Skeletal muscle satellite cell (primary cell): Measurements from ENCODE around the gene OSM.

Experiments
- H3K27me3 ChIP-seq: 2 replicates; pipeline ENCODE4 v1.7.0; 2013; ENCODE audit warnings: low read length; ENCODE audit not compliant: control insufficient read depth, insufficient read depth
- H3K36me3 ChIP-seq: 2 replicates; pipeline ENCODE4 v1.7.0; 2013; ENCODE audit warnings: mild to moderate bottlenecking, control low read depth, low read length; ENCODE audit not compliant: insufficient read depth
- H3K4me1 ChIP-seq: 2 replicates; pipeline ENCODE4 v1.7.0; 2013; ENCODE audit warnings: low read length; ENCODE audit not compliant: control insufficient read depth, insufficient read depth
- H3K4me2 ChIP-seq: 2 replicates; pipeline ENCODE4 v1.7.0; 2013; ENCODE audit warnings: mild to moderate bottlenecking, low read length
- H3K4me3 ChIP-seq: 2 replicates; pipeline ENCODE4 v1.7.0; 2013; ENCODE audit warnings: low read length
- H3K9ac ChIP-seq: 2 replicates; pipeline ENCODE4 v1.7.0; 2013; ENCODE audit warnings: mild to moderate bottlenecking, low read depth, low read length, moderate library complexity
- H3K9me3 ChIP-seq: replicated peaks from 2 replicates; pipeline ENCODE4 v1.7.0; 2013; ENCODE audit warnings: mild to moderate bottlenecking, control low read depth, low read length

OSM gene

DNA sequence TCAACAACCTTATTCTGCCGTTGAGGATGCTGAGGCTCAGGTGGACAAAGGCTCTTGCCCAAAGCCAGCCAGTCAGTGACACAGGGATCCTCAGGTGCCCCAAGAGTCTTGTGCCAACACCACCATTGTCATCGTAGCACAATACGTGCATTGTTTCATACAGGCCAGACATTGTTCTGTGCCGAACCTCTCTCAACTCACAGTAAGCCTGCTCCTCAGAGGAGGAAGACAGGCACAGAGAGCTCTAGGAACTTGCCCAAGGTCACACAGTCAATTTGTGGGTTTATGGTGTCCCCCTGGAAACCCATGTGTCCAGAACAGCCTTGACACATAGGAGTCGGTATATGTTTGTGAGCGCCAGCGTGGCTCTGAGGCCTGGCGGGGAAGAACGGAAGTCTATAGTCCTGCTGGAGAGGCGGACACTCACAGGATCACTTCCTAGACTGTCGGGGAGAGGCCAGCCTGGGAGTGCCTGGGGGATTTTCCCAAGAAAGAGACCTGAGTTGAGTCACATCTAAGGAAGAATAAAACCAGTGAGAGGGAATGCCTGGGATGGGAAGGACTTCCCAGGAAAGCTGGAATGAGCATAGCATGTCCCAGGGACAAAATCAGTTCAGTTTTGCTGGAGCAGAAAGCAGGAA, 40.3 kb downstream of the OSM start:
- Histone ChIP-seq H3K9me3 (no peaks in the 10 kb centered on the region), H3K4me3 (no peak overlapping the region), H3K27me3 (no peaks in the 10 kb centered on the region), H3K36me3 (no peaks in the 10 kb centered on the region), H3K4me1 (peaks cover 10% of the 10 kb centered on the region), H3K4me2 (no peak overlapping the region), H3K9ac (no peak overlapping the region)

DNA sequence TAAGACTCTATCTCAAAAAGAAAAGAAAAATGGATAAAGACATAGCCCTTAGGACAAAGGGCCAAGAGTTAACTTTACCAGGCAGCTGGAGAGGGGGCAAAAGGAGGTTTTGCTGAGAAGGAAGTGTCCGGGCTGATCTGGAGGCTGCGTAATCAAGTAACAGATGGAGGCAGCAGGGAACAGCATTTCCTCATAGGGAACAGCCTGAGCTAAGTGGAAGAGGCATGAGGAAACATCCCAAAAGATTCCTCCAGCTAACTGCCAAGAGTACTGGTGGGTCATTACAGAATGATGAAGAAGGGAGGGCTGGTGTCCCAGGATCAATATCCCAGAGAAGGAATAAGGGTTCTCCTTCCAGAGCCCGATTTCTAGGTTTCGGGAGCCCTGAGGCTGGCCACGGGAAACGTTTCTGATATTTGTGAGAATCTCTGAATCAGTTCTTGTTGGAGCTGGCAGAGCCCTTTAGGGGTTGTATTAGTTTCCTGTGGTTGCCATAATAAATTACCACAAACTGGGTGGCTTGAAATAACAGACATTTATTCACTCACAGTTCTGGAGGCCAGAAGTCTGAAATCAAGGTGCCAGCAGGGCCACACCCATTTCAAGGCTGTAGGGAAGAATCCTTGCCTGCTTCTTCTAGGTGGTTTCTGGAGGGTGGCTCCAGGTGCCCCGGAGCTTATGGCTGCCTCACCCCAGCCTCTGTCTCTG, 41.3 kb downstream of the OSM start:
- Histone ChIP-seq H3K4me3 (no peak overlapping the region), H3K4me1 (peaks cover 10% of the 10 kb centered on the region), H3K36me3 (no peaks in the 10 kb centered on the region), H3K9ac (no peak overlapping the region), H3K4me2 (no peak overlapping the region), H3K9me3 (no peaks in the 10 kb centered on the region), H3K27me3 (no peaks in the 10 kb centered on the region)

DNA sequence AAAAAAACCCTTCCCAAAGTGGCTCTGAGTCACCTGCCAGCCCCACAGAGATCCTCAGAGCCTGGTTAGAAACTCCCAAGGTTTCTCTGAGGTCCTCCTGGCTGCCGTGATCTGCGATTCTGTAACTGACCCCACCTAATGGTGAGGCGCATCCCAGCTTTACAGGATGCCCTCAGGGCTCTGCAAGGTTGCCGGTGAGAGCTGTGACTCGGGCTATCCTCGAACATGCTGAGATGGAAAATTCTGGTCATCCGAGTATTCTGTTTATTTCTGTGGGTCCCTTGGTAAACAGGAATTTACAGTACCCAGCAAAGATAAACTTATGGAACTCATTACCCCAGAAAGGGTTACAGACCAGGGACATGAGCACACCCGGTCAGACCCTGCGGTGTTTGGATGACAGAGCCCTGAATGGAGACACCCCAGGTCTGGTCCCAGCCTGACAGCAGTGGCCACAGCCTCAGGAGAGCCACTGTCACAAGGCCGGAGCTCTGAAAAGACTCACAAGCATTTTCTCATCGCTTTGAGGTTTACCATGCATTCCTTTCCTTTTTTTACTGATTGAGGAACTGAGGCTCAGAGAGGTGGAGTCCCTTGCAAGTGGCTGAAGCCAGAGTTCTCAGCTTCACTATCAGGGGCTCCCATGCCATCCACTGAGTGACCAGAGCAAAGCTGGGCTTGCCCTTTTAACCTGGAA, 42.3 kb downstream of the OSM start:
- Histone ChIP-seq H3K36me3 (no peaks in the 10 kb centered on the region), H3K27me3 (no peaks in the 10 kb centered on the region), H3K4me2 (no peak overlapping the region), H3K4me1 (peaks cover 10% of the 10 kb centered on the region), H3K9ac (no peak overlapping the region), H3K4me3 (no peak overlapping the region), H3K9me3 (no peaks in the 10 kb centered on the region)

DNA sequence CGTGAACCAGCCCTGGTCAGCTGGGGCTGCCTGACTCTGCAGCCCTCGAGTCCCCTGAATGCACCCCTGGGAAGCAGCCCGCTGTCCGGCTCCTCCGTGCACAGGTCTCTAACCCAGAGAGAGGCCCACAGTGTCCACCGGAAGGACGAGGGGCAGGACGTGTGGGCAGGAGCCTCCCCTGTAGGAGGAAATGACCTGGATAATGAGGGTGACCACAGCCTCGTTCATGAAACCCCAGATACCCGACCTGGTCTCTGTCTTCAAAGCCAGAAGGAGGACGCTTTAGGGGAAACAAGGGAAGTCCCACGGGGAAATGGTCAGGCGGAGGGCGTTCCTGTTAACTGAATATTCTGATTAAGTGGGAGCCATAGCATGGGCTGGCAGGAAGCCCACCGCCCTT, 43.3 kb downstream of the OSM start:
- H3K9ac ChIP-seq, result no peak overlapping the region
- no peak overlapping the region for H3K4me3 ChIP-seq
- H3K9me3 ChIP-seq, result no peaks in the 10 kb centered on the region
- H3K36me3 ChIP-seq, result no peaks in the 10 kb centered on the region
- no peaks in the 10 kb centered on the region for H3K27me3 ChIP-seq
- no peak overlapping the region for H3K4me2 ChIP-seq
- peaks cover 5% of the 10 kb centered on the region for H3K4me1 ChIP-seq

DNA sequence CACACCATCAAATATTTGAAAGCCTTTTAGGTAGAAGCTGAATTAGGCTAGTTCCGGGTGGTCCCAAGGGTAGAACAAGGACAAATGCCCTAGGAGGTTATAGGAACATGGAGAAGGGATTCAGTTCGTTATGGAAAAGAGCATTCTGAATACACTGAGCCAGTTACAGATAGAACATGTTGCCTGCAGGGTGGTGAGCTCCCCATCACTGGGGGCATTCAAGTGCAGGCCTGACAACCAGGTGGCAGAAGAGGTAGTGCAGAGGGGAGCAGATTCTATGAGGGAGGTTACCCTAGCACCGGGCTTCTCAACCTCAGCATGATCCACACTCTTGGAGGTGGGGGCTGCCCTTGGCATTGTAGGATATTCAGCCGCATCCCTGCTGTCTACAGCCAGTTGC, 44.3 kb downstream of the OSM start:
- Histone ChIP-seq H3K4me2 (no peak overlapping the region), H3K36me3 (no peaks in the 10 kb centered on the region), H3K9ac (no peak overlapping the region), H3K4me1 (peaks cover 15% of the 10 kb centered on the region), H3K4me3 (no peak overlapping the region), H3K9me3 (no peaks in the 10 kb centered on the region), H3K27me3 (no peaks in the 10 kb centered on the region)

DNA sequence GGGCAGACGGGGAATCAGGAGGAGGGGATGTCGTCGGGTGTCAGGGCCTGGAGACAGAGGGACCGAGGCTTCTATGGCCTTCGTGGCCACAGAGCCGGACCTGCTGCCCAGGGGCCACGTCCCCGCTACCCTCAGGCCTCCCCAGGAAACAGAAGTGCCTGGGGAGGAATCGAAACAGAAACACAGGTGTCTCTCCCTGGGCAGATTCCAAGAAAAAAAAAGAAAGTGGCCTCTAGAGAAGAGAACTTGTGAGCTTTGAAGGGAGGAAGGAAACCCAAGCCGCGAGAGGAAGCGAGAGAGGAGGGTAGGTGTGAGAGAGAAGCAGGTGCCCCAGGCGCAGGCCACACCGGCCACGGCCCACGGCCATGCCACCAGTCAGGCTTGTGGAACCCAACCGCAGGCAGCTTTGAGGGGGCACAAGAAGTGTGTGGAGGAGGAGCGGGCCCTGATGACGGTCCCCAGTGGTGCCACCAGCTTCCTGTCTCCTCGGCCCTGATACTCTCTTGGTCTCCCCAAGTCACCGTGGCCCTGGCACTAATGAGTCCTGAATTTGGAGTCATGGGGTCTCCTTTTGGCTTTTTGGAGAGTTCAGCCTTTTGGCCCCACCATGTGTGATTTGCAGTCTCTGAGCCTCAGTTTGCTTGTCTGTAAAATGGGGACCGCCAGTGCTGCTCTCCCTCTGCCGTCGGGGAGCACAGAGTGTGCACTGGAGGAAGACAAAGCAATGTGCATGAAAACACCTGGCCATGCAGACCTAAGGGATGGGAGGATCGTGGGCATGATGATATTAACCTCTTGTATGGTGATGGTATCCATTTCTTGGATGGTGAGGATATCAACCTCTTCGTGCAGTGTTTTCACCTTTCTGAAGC, 45.3 kb downstream of the OSM start:
- Histone ChIP-seq H3K36me3 (no peaks in the 10 kb centered on the region), H3K27me3 (no peaks in the 10 kb centered on the region), H3K4me2 (no peak overlapping the region), H3K4me1 (peaks cover 15% of the 10 kb centered on the region), H3K9me3 (no peaks in the 10 kb centered on the region), H3K4me3 (no peak overlapping the region), H3K9ac (no peak overlapping the region)

DNA sequence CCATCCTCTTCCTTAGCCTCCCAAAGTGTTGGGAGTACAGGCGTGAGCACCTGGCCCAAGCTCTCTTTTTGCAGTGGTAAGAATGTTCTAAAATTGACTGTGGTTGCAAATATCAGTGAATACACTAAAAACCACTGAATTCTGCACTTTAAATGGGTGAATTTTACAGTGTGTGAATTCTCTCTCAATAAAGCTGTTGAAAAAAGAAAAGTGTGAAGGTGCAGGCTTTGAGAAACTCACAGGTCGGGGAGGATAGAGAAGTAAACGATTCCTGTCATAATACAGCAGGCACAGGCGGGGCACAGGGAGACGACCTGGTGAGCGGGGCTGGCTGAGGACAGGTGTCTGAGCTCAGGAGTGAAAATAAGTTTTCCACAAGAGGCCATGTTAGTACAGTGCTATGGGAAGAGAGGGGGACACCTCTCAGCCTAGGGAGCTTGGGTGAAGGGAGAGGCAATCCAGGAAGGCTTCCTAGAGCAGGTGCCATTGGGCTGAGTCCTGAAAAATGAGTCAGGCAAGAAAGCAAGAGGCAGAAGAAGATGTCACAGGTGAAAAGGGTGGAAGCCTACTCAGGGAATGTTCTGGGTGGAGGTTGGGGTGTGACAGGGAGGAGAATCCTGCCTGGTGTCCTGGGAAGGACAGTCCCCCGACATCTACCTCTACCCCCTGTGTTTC, 46.2 kb downstream of the OSM start:
- no peaks in the 10 kb centered on the region for H3K27me3 ChIP-seq
- H3K4me1 ChIP-seq, result peaks cover 15% of the 10 kb centered on the region
- no peak overlapping the region for H3K9ac ChIP-seq
- no peaks in the 10 kb centered on the region for H3K9me3 ChIP-seq
- H3K4me2 ChIP-seq, result no peak overlapping the region
- H3K4me3 ChIP-seq, result no peak overlapping the region
- no peaks in the 10 kb centered on the region for H3K36me3 ChIP-seq

DNA sequence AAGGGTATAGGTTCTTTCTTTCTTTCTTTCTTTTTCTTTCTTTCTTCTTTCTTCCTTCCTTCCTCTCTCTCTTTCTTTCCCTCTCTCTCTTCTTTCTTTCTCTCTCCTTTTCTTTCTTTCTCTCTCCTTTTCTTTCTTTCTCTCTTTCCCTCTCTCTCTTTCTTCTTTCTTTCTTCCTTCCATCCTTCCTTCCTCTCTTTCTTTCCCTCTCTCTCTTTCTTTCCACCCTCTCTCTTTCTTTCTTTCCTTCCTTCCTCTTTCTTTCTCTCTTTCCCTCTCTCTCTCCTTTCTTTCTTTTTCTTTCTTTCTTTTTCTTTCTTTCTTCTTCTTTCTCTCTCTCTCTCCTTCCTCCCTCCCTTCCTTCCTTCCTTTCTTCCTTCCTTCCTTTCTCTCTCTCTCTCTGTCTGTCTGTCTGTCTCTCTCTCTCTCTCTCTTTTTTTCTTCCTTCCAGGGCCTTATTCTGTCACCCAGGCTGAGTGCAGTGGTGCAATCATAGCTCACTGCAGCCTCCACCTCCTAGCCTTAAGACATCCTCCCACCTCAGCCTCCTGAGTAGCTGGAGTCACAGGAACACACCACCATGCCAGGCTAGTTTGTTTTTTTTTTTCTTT, 46.9 kb downstream of the OSM start:
- no peaks in the 10 kb centered on the region for H3K36me3 ChIP-seq
- H3K27me3 ChIP-seq, result no peaks in the 10 kb centered on the region
- H3K9me3 ChIP-seq, result no peaks in the 10 kb centered on the region
- H3K4me3 ChIP-seq, result no peak overlapping the region
- peaks cover 15% of the 10 kb centered on the region for H3K4me1 ChIP-seq
- no peak overlapping the region for H3K9ac ChIP-seq
- no peak overlapping the region for H3K4me2 ChIP-seq

DNA sequence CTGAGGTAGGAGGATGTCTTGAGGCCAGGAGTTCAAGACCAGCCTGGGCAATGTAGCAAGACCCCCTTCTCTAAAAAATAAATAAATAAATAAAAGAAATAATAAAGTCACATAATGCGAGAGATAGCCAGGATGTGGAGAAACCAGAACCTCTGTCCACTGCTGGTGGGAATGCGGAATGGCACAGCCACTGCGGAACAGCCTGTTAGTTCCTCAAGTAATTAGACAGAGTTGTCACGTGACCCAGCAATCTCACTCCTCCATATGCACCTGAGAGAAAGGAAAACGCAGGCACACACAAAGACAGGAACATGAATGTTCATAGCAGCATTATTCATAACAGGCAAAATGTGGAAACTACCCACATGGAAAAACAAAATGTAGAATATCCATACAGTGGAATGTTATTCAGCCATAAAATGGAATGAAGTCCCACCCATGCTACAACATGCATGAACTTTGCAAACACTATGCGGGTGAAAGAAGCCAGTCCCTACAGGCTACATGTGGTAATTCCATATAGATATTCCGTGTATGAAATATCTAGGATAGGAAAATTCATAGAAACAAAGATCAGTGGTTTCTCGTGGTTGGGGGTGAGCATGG, 47.5 kb downstream of the OSM start:
- Histone ChIP-seq H3K36me3 (no peaks in the 10 kb centered on the region), H3K9ac (no peak overlapping the region), H3K27me3 (no peaks in the 10 kb centered on the region), H3K4me2 (no peak overlapping the region), H3K4me1 (peaks cover 12% of the 10 kb centered on the region), H3K4me3 (no peak overlapping the region), H3K9me3 (no peaks in the 10 kb centered on the region)

DNA sequence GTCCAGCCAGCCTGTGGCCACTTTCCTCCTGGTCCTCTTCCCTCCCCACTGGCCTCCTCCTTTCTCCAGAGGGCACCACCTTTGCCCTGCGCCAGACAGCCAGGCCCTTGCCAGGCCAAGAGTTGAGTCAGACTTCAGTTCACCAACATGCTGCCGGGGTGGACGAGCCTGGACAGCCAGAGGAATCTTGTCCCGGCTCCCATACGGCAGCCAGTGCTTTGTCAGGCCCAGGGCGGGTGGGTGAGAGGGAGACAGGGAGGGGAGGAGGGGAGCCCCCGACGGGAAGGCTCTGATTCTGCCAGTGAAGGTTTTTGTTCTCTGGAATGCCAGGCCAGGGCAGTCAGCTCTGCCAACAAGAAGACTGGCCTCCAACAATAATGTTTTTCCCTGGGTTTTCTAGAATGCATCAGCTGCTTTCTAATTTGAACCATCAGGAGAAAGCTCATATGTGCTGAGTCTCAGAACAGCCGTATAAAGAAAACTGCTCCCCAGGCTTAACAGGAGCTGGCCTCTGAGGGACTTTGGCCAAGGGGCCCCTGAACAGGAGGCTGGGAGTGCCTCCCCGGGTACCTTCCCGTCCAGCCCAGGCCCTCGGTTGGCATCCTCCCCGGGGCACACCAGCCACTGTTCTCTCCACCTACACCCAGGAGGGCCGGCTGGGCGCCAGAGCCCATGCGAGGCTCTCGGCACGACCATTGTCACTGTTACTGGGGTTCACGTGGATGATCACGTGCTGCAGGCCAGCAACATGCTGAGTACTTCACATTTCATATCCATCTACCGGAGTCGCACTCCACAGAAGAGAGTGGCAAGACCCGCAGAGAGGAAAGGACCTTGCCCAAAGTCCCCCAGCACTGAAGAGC, 48.7 kb downstream of the OSM start:
- Histone ChIP-seq H3K4me1 (peaks cover 20% of the 10 kb centered on the region), H3K27me3 (no peaks in the 10 kb centered on the region), H3K9me3 (no peaks in the 10 kb centered on the region), H3K9ac (peak overlapping the region; percentile 60), H3K36me3 (no peaks in the 10 kb centered on the region), H3K4me2 (peak overlapping the region; percentile 31), H3K4me3 (no peak overlapping the region)
